NCI-H2081 treated with DMSO at 0.1 percent for 48 hours (cell line): ENCODE measurements around the gene RC3H2.

Experiments used
- DNase-seq: peaks from one replicate; lab custom pipeline; 2025; lab: John Stamatoyannopoulos, UW

The RC3H2 gene

GRCh38 chr9:122904823-122905710, at the start of gene RC3H2:
Gene RC3H2 (minus strand): TSS chr9:122905359. CDS start chr9:122897509, 7,850 bp downstream.
- peak; percentile 95 for DNase-seq

- DNase-seq: no peak
Measured at GRCh38 chr9:122954253-122954691, 49.1 kb upstream of the RC3H2 start.

- DNase-seq: no peak
Measured at GRCh38 chr9:122951056-122951455, 45.9 kb upstream of the RC3H2 start.

GRCh38 chr9:122950263-122950662, 45.1 kb upstream of the RC3H2 start:
- DNase-seq: no peak

GRCh38 chr9:122949696-122950095, 44.5 kb upstream of the RC3H2 start:
- DNase-seq: no peak

GRCh38 chr9:122948313-122948712, 43.2 kb upstream of the RC3H2 start:
- DNase-seq: no peak

- no peak for DNase-seq
Measured at GRCh38 chr9:122946461-122947005, 41.4 kb upstream of the RC3H2 start.

- DNase-seq: no peak
Measured at GRCh38 chr9:122944960-122945888, 40.1 kb upstream of the RC3H2 start.

GRCh38 chr9:122941582-122942234, 36.5 kb upstream of the RC3H2 start:
- no peak for DNase-seq

- peak; percentile 92 for DNase-seq
Measured at GRCh38 chr9:122940749-122941581, 35.8 kb upstream of the RC3H2 start, which contains the start of gene RABGAP1. Gene RABGAP1 (plus strand): TSS chr9:122941020. CDS start chr9:122957060, 16,040 bp downstream.

GRCh38 chr9:122940454-122940748, 35.2 kb upstream of the RC3H2 start:
- no peak for DNase-seq

GRCh38 chr9:122939601-122940000, 34.4 kb upstream of the RC3H2 start:
- DNase-seq: no peak

GRCh38 chr9:122936883-122937282, 31.7 kb upstream of the RC3H2 start:
- DNase-seq: no peak

- no peak for DNase-seq
Measured at GRCh38 chr9:122936464-122936863, 31.3 kb upstream of the RC3H2 start.

GRCh38 chr9:122931226-122932121, 26.3 kb upstream of the RC3H2 start, which contains the start of gene ZBTB26:
Gene ZBTB26 (minus strand): TSS chr9:122931512. CDS start chr9:122919934, 11,578 bp downstream.
- DNase-seq: peak; percentile 66

GRCh38 chr9:122930541-122931225, 25.5 kb upstream of the RC3H2 start:
- no peak for DNase-seq

- DNase-seq: no peak
Measured at GRCh38 chr9:122929796-122930354, 24.7 kb upstream of the RC3H2 start.

- no peak for DNase-seq
Measured at GRCh38 chr9:122923947-122924346, 18.8 kb upstream of the RC3H2 start.

- DNase-seq: no peak
Measured at GRCh38 chr9:122922713-122923112, 17.6 kb upstream of the RC3H2 start.
